GM21528 (cell line): Measurements from ENCODE around the gene ETV3.

Experiments
- ATAC-seq: cut with Tn5 transposase; IDR thresholded peaks from one replicate; pipeline ENCODE4 v1.9.1; 2021; ENCODE audit warnings: mild to moderate bottlenecking, moderate library complexity; ENCODE audit not compliant: unreplicated experiment, low FRiP score

ETV3 gene

GRCh38 chr1:157140063-157140588 lies 1.9 kb upstream of the ETV3 start:
- no peak for ATAC-seq

GRCh38 chr1:157139052-157139715 lies 989 bp upstream of the ETV3 start:
- no peak for ATAC-seq

GRCh38 chr1:157137408-157138219 lies 581 bp downstream of the ETV3 start:
- peak; percentile 21 for ATAC-seq

GRCh38 chr1:157137046-157137407 lies 1.2 kb downstream of the ETV3 start:
- no peak for ATAC-seq

DNA sequence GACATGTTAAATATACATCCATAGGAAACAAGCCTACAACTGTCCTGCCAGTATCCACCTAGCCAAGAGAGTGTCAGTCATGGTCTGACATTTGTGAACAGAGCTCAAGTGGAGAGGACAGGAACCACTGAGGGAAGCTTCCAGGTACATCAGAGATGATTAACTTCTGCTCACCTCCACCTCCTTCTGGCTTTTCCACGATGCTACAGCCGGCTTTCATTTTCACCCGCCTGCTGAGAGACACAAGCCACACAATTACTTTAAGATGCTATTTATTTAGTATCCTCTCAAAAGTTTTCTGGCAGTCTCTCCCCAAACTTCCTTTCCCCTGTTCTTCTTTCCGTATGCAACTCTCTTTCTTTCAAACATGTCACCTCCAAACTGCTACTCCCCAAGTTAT lies 2.1 kb downstream of the ETV3 start:
- ATAC-seq: no peak

GRCh38 chr1:157135646-157136045 lies 2.5 kb downstream of the ETV3 start:
- no peak for ATAC-seq

- no peak for ATAC-seq
Observed at GRCh38 chr1:157135070-157135469, 3.1 kb downstream of the ETV3 start.

DNA sequence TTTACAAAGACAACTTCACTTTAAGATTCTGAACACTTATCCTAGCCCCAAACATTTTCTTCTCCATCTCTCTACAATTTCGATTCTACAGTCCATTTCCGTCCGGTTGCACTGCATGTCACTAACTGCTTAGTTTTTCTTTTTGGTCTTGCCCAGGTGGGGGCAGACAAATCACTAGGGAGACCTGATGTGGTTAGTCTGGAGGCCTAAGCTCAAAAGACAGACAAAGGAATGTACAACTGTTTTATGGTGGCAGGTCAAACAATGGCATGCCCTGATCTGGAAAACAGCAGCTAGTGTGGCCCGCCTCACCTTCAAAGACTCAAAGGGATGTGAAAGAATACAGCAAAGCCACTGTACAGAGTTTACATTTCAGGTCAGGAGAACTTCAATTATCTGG lies 3.8 kb downstream of the ETV3 start:
- ATAC-seq: no peak

DNA sequence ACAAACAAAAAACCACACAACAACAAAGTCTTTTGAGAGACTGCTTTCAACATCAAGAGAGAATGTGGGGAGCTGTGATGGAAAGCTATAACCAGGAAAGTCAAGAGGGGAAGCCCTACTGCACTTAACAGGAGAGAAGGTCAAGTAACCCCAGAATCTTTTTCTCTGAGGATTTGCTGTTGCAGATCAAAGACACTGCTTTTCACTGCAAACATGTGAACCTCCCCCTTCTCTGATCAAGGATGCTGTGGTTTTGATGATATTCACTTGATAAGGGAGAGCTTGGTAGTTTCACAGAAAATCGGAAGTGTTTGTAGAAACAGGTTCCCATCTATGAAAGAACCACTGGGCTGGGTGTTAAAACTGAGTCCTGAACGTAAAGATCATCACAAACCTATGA lies 4.8 kb downstream of the ETV3 start:
- ATAC-seq: no peak

GRCh38 chr1:157132616-157133167 lies 5.5 kb downstream of the ETV3 start:
- ATAC-seq: no peak

- no peak for ATAC-seq
Observed at GRCh38 chr1:157132111-157132510, 6.1 kb downstream of the ETV3 start.

DNA sequence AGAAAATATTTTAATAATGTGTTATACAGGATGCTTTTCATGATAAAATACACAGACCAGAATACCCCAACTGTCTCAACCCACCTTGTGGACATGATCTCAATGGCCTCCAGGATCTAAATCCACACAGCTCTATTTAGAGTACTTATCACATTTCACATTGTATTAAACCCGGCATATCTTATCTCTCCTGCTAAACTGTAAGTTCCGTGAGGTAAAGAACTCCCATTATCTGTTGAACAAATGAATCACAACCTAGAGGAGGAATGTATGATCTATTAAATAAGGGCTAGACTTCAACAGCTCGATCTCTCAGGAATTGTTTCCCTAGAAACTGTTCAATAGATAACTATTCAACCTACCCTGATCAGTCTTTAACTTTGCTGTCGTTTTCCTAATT lies 6.9 kb downstream of the ETV3 start:
- ATAC-seq: no peak

DNA sequence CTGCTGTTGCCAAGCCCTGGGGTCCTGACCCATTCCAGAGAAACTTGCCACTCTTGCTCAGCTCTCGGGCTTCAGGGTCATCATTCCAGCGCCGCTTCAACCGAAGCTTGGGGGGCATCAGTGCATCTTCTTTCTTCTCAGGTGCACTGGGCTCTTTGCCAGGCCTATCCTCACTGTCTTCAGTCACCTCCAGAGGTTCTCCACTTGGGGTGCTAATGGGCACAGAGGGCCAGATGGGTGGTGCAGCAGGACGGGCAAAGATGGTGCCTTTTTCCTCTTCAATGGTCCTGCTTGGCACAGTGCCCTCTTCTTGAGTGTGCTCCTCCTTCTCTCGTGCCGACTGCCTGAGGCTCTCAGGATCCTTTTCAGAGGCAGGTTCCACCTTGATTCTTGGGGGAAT lies 13.3 kb downstream of the ETV3 start:
- ATAC-seq: no peak

DNA sequence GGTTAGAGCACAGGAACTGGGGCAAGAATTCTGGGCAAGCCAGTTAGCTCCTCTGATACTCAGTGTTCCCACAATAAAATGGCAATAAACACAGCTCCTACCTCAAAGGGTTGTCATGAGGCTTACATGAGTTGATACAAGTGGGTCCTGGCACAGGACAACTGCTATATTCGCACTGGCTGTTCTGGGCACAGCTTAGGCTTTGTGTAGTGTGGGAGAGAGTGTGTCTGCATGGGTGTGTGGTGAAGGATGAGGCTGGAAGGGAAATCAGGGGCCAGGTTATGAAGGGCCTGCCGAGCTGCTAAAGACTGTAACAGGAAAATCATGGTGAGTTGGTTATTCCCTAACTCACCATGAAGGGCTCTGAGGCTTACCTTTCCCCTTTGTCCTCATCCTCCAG lies 18.7 kb downstream of the ETV3 start:
- no peak for ATAC-seq

DNA sequence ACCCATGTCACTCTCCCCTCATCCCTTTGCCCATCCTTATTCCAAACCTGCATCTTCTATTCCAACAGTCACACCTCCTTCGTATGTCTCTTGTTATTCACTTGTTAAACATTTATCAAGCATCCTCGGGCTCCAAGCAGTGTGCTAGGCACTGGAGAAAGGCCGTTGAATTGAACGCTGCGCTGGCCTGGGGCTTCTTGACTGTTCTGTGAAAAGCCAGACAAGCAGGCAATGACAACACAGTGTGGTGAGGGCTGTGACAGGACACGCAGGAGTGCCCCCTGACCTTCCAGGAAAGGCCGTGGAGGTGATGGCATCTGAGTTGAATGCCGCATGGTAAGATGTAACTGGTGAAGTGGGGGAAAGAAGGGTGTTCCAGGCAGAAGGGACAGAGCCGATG lies 19.2 kb downstream of the ETV3 start:
- no peak for ATAC-seq

- no peak for ATAC-seq
Observed at GRCh38 chr1:157117527-157118057, 20.6 kb downstream of the ETV3 start.

DNA sequence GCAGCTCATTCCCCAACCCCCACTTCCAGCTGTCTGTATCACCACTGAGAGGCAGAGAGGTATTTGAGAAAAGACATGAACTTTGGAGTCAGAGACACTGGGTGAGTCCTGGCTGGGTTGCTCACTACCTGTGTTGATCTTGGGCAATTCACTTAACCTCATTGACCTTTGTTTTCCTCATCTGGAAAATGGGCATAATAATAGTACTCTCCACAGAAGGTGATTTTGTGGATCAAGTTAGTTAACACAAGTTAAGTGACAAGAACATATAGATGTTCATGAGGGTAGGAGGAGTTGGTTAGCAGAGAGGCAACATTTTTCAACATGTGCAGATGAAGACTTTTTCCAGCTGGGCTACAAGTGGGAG lies 21.5 kb downstream of the ETV3 start:
- ATAC-seq: no peak

DNA sequence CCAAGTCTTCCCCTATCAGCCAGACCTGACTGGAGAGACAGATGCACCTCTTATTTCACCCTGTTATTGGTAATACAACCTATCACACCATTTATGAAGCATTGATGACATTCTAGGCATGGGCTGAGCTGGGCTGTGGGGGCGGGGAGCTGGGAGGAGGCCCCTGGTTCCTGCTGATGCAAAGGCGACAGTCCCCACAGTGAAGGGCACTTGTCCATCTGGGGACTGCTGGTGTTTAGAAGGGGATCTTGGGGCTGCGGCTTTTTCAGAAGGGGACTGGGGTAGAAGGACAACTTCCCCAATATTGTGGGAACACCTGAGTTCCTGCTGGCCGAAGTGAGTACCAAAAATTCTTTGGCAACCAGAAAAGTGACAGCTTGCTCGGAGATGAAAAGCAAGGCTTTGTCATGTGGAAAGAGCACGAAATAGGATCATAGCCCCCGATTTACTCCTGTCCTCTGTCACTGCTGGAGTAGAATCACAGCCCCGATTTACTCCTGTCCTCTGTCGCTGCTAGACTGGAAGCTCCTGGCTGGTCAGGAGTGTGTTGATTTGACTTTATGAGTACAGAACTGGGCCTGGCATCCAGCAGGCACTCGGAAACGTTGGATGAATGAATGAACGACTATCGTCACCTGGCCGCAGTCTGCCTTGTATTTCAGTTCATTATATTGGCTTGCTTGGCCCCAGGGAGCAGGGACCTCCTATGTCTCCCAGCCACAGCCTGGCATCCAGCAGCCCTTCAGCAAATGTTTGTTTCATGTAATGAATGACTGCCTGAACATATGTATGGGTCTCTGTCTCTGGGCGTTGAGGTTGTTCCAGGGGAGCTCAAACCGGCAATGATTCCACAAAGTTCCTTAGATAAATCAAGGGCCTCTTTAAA lies 22.1 kb downstream of the ETV3 start:
- no peak for ATAC-seq

DNA sequence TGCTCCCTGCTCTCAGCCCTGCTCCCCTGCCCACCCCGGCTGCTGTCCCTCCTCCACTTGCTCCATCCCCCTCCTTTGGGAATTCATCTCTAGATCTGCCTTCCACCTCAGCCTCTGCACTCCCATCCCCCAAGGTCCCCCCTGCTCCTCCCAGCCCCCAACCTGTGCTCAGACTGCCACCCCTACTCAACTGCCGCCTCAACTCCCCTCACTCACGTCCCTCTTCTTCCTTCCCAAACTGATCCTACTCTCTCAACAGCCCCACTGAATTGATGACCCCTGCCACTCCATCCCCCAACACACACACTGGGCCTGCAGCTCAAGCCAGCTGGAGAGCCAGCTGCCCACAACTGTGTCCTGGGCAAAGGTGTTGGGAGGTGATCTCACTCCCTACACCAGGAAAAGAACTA lies 22.8 kb downstream of the ETV3 start:
- no peak for ATAC-seq
